Tibial nerve (tissue), 4 donors: ENCODE results near the gene HSPB6. TPM values are rescaled to one million over a fixed set of nuclear protein-coding genes. Genes with fewer than 3 reads are reported as not detected.

Experiments used
- DNase-seq, 2 donors: peaks; one replicate each; pipeline ENCODE4 v3.0.0-alpha.2; 2019; ENCODE audit warnings: low spot score in 2 of 2
- H3K27ac ChIP-seq, 4 donors: fragments of 200-600 bp; sonication (generic) in 3 of 4; one replicate each; pipeline ENCODE4 v1.5.1; 2017 to 2019; ENCODE audit warnings: mild to moderate bottlenecking in 1 of 4
- H3K27me3 ChIP-seq, 2 donors: fragments of 200-600 bp; sonication (generic) in 1 of 2; one replicate each; pipeline versions ENCODE4 v1.5.1 to v1.6.0; 2017 to 2019
- H3K36me3 ChIP-seq, 3 donors: fragments of 200-600 bp; sonication (generic); one replicate each; pipeline ENCODE4 v1.5.1; 2018 to 2019
- H3K4me1 ChIP-seq, 4 donors: fragments of 200-600 bp; sonication (generic) in 3 of 4; one replicate each; pipeline ENCODE4 v1.5.1; 2017 to 2019
- H3K4me3 ChIP-seq, 4 donors: fragments of 200-600 bp; sonication (generic) in 3 of 4; one replicate each; pipeline ENCODE4 v1.5.1; 2017 to 2019; ENCODE audit warnings: mild to moderate bottlenecking in 1 of 4, moderate library complexity in 1 of 4
- H3K9me3 ChIP-seq, 4 donors: fragments of 200-600 bp; sonication (generic) in 3 of 4; one replicate each; pipeline ENCODE4 v1.5.1; 2017 to 2019
- CTCF ChIP-seq, 5 experiments: fragments of 200-600 bp in 3 of 5; fragments of 450-650 bp in 2 of 5; sonication (generic) in 3 of 5; IDR thresholded peaks; one replicate each; pipeline ENCODE4 v1.5.1; 2016 to 2019; ENCODE audit warnings: antibody characterized with exemption in 5 of 5, mild to moderate bottlenecking in 3 of 5, moderate library complexity in 2 of 5
- EP300 ChIP-seq, 2 donors: sonication (generic); formaldehyde crosslinking; IDR thresholded peaks; one replicate each; pipeline ENCODE4 v1.6.1; 2017; ENCODE audit warnings: antibody characterized with exemption in 2 of 2, mild to moderate bottlenecking in 1 of 2
- POLR2A ChIP-seq, 2 donors: fragments of 450-650 bp; IDR thresholded peaks; one replicate each; pipeline ENCODE4 v1.6.1; 2017; ENCODE audit warnings: antibody characterized with exemption in 2 of 2, mild to moderate bottlenecking in 2 of 2, moderate library complexity in 2 of 2
- WGBS, 2 donors: methylation state at CpG; one replicate each; pipeline ENCODE4 v1.1.5; 2018; 5-methylcytosine and 5-hydroxymethylcytosine counted together
- total RNA-seq, 4 donors: library from RNA; depleted of rRNA; stranded (reverse); fragments of >200 nt; gene quantifications; one replicate each; pipeline ENCODE4 v1.1.0, GENCODE V29; 2016

The HSPB6 gene
- total RNA-seq, 4 donors from 2014 or later: 85.2 to 190 (median 124) TPM

GRCh38 chr19:35738021-35738886 lies 18.6 kb downstream of the HSPB6 start:
- DNase-seq: no peak
- TF ChIP-seq CTCF (IDR thresholded peaks at IDR 0.05): no peak
- no peak for TF ChIP-seq EP300 (IDR thresholded peaks at IDR 0.05)
- TF ChIP-seq POLR2A (IDR thresholded peaks at IDR 0.05): no peak
- 88 to 90% methylated on average over 32 to 36 of the region's 37 CpGs for WGBS, 2 donors
- no peak overlapping the region for H3K27ac ChIP-seq
- peaks cover 0 to 22% (median 13%) of the 10 kb centered on the region in 4 donors for H3K4me1 ChIP-seq
- peaks cover 3 to 66% (median 4%) of the 10 kb centered on the region in 3 donors for H3K36me3 ChIP-seq
- no peak overlapping the region for H3K4me3 ChIP-seq
- H3K9me3 ChIP-seq: no peaks in the 10 kb centered on the region
- H3K27me3 ChIP-seq: no peaks in the 10 kb centered on the region

- H3K4me3 ChIP-seq: no peak overlapping the region
- H3K9me3 ChIP-seq: no peaks in the 10 kb centered on the region
- WGBS, 2 donors: 82 to 85% methylated on average over 21 of the region's 22 CpGs
- no peak overlapping the region for H3K27ac ChIP-seq
- no peaks in the 10 kb centered on the region for H3K27me3 ChIP-seq
- peaks cover 0 to 22% (median 12%) of the 10 kb centered on the region in 4 donors for H3K4me1 ChIP-seq
- peaks cover 3 to 71% (median 4%) of the 10 kb centered on the region in 3 donors for H3K36me3 ChIP-seq
- TF ChIP-seq EP300 (IDR thresholded peaks at IDR 0.05) (no peak), CTCF (IDR thresholded peaks at IDR 0.05) (no peak), POLR2A (IDR thresholded peaks at IDR 0.05) (no peak)
- DNase-seq: no peak
Measured at GRCh38 chr19:35736913-35737886, 19.6 kb downstream of the HSPB6 start.

- Histone ChIP-seq H3K9me3 (no peaks in the 10 kb centered on the region), H3K27me3 (no peaks in the 10 kb centered on the region), H3K36me3 (peaks cover 3 to 94% (median 22%) of the 10 kb centered on the region in 3 donors), H3K4me3 (no peak overlapping the region), H3K4me1 (peaks cover 0 to 8% (median 4%) of the 10 kb centered on the region in 4 donors), H3K27ac (no peak overlapping the region)
- 75 to 82% methylated on average over 5 of the region's 5 CpGs for WGBS, 2 donors
- DNase-seq: no peak
- no peak for TF ChIP-seq EP300 (IDR thresholded peaks at IDR 0.05)
- no peak for TF ChIP-seq CTCF (IDR thresholded peaks at IDR 0.05)
- TF ChIP-seq POLR2A (IDR thresholded peaks at IDR 0.05): no peak
Measured at GRCh38 chr19:35734889-35735288, 21.9 kb downstream of the HSPB6 start.

- TF ChIP-seq CTCF (IDR thresholded peaks at IDR 0.05) (no peak), POLR2A (IDR thresholded peaks at IDR 0.05) (no peak), EP300 (IDR thresholded peaks at IDR 0.05) (no peak)
- no peak for DNase-seq
- Histone ChIP-seq H3K4me1 (peaks cover 0 to 2% (median 0%) of the 10 kb centered on the region in 4 donors), H3K9me3 (no peaks in the 10 kb centered on the region), H3K36me3 (peaks cover 3 to 100% (median 25%) of the 10 kb centered on the region in 3 donors), H3K4me3 (no peak overlapping the region), H3K27me3 (no peaks in the 10 kb centered on the region), H3K27ac (no peak overlapping the region)
- 88 to 90% methylated on average over 8 of the region's 8 CpGs for WGBS, 2 donors
Measured at GRCh38 chr19:35734273-35734672, 22.6 kb downstream of the HSPB6 start.
